HG02759 (cell line): ENCODE results near the gene DSTN.
"Not testable (repeated sequence)": the region's sequence is repeated elsewhere in the genome, so short reads cannot be mapped to it uniquely, and the experiment has no call there.

Experiments
- ATAC-seq: cut with Tn5 transposase; IDR thresholded peaks from one replicate; pipeline ENCODE4 v1.9.1; 2021; ENCODE audit warnings: mild to moderate bottlenecking, moderate library complexity; ENCODE audit not compliant: unreplicated experiment

DSTN gene

GRCh38 chr20:17647391-17648314, 77.8 kb downstream of the DSTN start:
- no peak for ATAC-seq

- ATAC-seq: no peak
These were observed 78.4 kb downstream of the DSTN start for GRCh38 chr20:17648315-17648646.

- no peak for ATAC-seq
These were observed 79.2 kb downstream of the DSTN start for GRCh38 chr20:17648791-17649730.

GRCh38 chr20:17650301-17651128, 80.6 kb downstream of the DSTN start:
- no peak for ATAC-seq

GRCh38 chr20:17651129-17651759, 81.4 kb downstream of the DSTN start:
- ATAC-seq: no peak

GRCh38 chr20:17651760-17652388, 82.0 kb downstream of the DSTN start:
- ATAC-seq: no peak

GRCh38 chr20:17652411-17652810, 82.5 kb downstream of the DSTN start:
- ATAC-seq: no peak

- ATAC-seq: no peak
These were observed 84.2 kb downstream of the DSTN start for GRCh38 chr20:17653835-17654648.

GRCh38 chr20:17654649-17655285, 84.9 kb downstream of the DSTN start:
- no peak for ATAC-seq

GRCh38 chr20:17655286-17655651, 85.4 kb downstream of the DSTN start:
- no peak for ATAC-seq

- ATAC-seq: no peak
These were observed 86.1 kb downstream of the DSTN start for GRCh38 chr20:17655865-17656479.

- ATAC-seq: no peak
These were observed 87.4 kb downstream of the DSTN start for GRCh38 chr20:17657079-17657825.

- no peak for ATAC-seq
These were observed 88.2 kb downstream of the DSTN start for GRCh38 chr20:17657898-17658647.

GRCh38 chr20:17658648-17658993, 88.7 kb downstream of the DSTN start:
- ATAC-seq: no peak

- ATAC-seq: not testable (repeated sequence)
These were observed 89.5 kb downstream of the DSTN start for GRCh38 chr20:17659344-17659743.
